ENCODE data around the gene KCNH5. TPM values are rescaled to one million over a fixed set of nuclear protein-coding genes. Genes with fewer than 3 reads are reported as not detected.

The KCNH5 gene, protein sequence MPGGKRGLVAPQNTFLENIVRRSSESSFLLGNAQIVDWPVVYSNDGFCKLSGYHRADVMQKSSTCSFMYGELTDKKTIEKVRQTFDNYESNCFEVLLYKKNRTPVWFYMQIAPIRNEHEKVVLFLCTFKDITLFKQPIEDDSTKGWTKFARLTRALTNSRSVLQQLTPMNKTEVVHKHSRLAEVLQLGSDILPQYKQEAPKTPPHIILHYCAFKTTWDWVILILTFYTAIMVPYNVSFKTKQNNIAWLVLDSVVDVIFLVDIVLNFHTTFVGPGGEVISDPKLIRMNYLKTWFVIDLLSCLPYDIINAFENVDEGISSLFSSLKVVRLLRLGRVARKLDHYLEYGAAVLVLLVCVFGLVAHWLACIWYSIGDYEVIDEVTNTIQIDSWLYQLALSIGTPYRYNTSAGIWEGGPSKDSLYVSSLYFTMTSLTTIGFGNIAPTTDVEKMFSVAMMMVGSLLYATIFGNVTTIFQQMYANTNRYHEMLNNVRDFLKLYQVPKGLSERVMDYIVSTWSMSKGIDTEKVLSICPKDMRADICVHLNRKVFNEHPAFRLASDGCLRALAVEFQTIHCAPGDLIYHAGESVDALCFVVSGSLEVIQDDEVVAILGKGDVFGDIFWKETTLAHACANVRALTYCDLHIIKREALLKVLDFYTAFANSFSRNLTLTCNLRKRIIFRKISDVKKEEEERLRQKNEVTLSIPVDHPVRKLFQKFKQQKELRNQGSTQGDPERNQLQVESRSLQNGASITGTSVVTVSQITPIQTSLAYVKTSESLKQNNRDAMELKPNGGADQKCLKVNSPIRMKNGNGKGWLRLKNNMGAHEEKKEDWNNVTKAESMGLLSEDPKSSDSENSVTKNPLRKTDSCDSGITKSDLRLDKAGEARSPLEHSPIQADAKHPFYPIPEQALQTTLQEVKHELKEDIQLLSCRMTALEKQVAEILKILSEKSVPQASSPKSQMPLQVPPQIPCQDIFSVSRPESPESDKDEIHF
- not detected for polyA plus RNA-seq (ENCODE audit: insufficient read length)

- DNase-seq = peak; percentile 32
Measured at GRCh38 chr14:63045234-63045611, at the start of gene KCNH5. Gene KCNH5 (minus strand): TSS chr14:63045458. CDS start chr14:63045186, 272 bp downstream.

GRCh38 chr14:63091394-63091996 is 46.2 kb upstream of the KCNH5 start:
- no peak for DNase-seq

DNA sequence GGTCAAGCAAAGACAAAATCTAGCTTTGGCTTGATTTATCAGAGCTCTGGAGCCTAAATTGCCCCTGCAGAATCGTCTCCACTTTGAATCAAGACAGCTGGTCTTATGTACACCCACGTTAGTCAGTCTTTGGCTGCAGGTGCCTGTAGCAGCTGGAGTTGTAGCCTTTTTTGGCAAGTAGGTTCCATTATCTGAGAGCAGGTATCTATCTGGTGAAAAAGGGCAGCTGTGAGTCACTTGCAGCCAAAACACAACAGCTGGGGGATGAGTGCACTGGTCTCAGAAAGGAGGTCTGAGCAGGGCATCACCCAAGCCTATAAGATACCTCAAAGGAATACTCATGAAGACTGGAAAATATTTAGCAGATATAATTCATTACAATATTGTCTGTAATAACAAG is 43.6 kb upstream of the KCNH5 start:
- no peak for DNase-seq

- no peak for DNase-seq
Measured at GRCh38 chr14:63078569-63078968, 33.3 kb upstream of the KCNH5 start.

- no peak for DNase-seq
Measured at GRCh38 chr14:63076488-63076887, 31.2 kb upstream of the KCNH5 start.

GRCh38 chr14:63055631-63056030 is 10.4 kb upstream of the KCNH5 start:
- DNase-seq = no peak

DNA sequence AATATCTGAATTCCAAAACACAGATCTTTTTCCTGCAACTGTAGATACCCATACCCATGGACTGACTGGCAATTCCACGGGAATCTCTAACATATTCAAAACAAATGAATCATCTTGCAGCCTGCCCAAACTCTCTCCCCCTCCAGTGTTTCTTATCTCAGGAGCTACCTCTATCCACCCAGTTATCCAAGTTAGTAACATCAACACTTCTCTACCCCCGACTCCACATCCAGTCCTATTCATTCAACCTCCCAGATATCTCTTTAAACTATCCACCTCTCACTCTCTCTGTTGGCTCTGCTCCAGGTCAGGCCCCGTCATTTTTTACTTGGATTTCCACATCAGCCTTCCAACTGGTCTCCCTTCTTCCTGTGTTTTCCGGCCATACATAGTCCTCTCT is 6.7 kb upstream of the KCNH5 start:
- DNase-seq = no peak

- DNase-seq = no peak
Measured at GRCh38 chr14:63051301-63051700, 6.0 kb upstream of the KCNH5 start.

DNA sequence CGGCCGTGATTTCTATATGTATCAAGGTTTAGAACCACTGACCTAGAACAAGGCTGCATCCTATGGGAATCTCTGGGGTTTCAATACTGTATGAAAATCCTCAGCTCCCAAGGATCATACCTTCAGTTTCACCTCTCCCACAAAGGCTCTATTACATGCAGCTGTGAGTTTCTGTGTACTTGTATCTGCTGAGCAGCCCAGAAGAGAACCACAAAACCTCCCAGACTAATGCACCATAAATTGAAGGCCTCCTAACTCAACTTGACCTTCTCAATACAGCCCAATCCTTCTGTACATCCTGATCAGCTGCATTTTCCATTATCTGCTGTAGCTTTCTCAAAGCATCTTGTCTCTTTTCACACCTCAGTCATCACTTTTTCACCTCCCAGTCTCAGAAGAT is 5.4 kb upstream of the KCNH5 start:
- no peak for DNase-seq

DNA sequence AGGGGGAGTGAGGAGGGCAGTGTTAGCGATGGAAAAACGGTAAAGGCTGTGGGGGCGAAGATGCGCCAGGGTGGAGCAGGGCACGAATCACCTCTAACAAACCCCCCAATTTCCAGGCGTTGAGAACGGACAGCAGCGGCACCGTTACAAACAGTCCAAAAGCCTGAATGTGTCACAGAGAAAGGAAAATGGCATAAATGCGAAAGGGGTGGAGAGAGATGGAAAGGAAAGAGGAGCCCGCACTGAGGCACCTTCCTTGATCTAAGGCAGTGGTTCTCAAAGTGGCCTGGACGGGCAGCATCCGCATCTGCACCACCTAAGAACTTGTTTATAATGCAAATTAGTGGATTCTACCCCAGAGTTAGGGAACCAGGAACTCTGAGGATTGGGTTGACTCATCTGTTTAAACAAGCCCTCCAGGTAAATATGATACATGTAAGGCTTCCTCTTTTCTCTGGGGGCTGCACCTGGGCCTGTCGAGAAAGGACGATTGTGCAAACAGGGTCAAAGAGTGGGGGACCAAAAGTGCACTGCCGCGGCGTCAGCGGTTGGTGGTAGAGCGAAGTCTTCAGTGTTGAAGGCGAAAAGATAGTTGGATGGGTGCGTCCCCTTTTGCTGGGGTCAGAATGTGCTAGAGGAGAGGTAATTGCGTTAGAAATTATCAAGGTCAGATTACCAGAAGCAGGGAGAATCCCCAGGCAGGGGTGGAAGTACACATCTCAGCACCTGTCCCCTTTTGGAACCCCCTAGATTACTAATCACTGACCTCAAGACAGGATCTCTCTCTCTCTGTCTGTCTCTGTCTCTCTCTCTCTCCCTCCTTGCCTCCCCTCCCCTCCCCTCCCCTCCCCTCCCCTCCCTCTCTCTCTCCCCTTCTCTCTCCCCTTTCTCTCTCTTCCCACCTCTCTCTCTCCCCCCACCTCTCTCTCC is 1.3 kb upstream of the KCNH5 start:
- no peak for DNase-seq

- peak; percentile 12 for DNase-seq
Measured at GRCh38 chr14:63045612-63046320, 508 bp upstream of the KCNH5 start.

GRCh38 chr14:63039866-63040265 is 5.4 kb downstream of the KCNH5 start:
- no peak for DNase-seq

- DNase-seq = no peak
Measured at GRCh38 chr14:63032641-63033040, 12.6 kb downstream of the KCNH5 start.

DNA sequence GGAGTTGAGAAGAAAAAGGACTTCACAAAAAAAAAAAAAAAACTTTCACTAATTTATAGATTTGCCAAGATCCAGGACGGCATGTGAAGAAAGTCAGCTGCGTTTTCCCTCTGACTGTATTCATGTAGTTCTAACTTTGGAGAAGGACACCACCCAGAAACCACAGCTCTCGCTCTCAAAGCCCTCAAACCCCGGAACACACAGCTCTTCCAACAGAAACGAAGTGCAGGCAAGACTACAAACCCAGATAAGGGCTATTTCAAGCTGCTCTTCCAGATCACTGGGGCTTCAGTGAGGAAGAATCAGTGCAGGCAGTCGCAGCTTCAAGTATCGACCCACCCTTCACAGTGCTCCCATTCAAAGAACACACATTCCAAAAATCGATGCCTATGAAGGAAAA is 13.2 kb downstream of the KCNH5 start:
- no peak for DNase-seq

GRCh38 chr14:63030113-63030512 is 15.1 kb downstream of the KCNH5 start:
- no peak for DNase-seq

DNA sequence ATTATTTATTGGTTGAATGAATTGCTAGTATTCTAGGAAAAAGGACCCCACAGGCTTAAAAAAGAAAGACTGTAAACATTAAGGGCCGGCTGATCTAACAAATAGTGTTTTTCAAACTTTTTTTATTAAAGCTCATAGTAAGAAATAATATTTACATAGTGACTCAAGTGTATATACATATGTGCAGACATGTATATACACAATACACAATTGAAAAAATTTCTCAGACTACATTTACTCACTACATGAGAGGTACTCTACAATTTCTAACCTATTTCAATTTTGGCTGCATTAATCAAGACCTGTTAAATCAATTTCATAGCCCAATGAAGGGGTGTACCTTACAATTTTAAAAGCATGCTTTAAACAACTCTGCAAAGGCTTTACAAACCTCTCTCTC is 17.5 kb downstream of the KCNH5 start:
- no peak for DNase-seq

DNA sequence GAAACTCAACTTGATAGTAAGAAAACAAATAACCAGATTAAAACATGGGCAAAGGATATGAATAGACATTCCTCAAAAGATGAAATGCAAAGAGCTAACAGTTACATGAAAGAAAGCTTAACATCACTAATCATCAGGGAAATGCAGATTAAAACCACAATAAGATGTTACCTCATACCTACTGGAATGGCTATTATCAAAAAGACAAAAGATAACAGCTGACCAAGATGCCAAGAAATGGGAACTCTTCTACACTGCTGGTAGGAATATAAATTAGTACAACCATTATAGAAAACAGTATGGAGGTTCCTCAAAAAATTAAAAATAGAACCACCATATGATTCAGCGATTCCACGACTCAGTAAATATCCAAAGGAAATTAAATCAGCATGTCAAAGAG is 18.8 kb downstream of the KCNH5 start:
- DNase-seq = no peak

DNA sequence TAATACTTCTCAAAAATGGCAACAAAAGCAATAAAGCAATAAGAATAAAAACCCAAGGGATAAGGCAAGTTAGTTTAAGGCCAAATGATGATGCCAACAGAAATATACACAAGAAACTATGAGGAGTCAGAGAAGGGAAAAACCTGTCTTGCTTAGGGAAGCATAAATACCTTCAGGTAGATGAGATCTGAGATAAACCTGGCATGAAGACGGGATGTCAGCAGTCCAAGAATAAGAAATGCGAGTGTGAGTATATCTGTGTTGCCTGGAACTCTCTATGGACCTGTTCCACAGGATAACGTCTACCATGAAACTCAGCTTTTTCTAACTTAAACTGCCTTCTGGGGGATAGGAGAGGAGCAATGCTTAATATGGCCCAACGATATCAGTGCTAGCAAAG is 30.6 kb downstream of the KCNH5 start:
- no peak for DNase-seq

GRCh38 chr14:63012171-63012570 is 33.1 kb downstream of the KCNH5 start:
- DNase-seq = no peak

GRCh38 chr14:63011623-63012022 is 33.6 kb downstream of the KCNH5 start:
- no peak for DNase-seq

DNA sequence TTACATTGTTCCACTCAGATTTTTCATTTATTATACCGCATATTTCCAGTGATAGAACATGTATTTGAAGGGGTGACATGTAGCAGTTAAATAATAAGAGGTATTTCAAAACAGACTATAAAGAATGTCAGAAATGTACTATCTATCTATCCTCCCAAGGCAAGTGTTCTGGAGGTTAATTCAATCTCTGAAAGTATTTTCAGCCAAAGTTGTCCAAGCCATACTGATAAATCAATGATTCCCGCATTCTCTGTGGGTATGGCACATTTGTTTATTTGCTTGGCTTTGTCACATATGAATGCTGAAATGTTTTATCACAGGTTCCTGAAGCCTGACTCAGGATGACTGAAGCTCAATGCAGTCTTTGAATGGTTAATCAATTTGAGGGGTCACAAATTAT is 35.8 kb downstream of the KCNH5 start:
- no peak for DNase-seq
